DOHH2 (cell line): ENCODE measurements around the gene GPATCH3.

Experiments used
- H3F3A ChIP-seq: fragments of 200-600 bp; sonication (generic), shearing (Covaris generic); 2 replicates; pipeline ENCODE4 v1.6.0; 2016; ENCODE audit warnings: antibody characterized with exemption, mild to moderate bottlenecking; ENCODE audit not compliant: control insufficient read depth, insufficient read depth
- H3K27ac ChIP-seq: fragments of 200-600 bp; sonication (generic); 2 replicates; pipeline ENCODE4 v1.5.1; 2014; ENCODE audit warnings: low read depth, mild to moderate bottlenecking, low read length, moderate library complexity
- H3K27me3 ChIP-seq: fragments of 200-600 bp; sonication (generic); 2 replicates; pipeline ENCODE4 v1.6.1; 2014; ENCODE audit warnings: mild to moderate bottlenecking, low read length, mixed read lengths; ENCODE audit not compliant: control insufficient read depth
- H3K36me3 ChIP-seq: fragments of 200-600 bp; sonication (generic); 2 replicates; pipeline ENCODE4 v1.6.1; 2014; ENCODE audit warnings: mild to moderate bottlenecking, low read length, moderate library complexity, mixed read lengths; ENCODE audit not compliant: control insufficient read depth
- H3K4me1 ChIP-seq: fragments of 200-600 bp; sonication (generic); 2 replicates; pipeline ENCODE4 v1.6.1; 2014; ENCODE audit warnings: mild to moderate bottlenecking, low read length, mixed read lengths; ENCODE audit not compliant: control insufficient read depth
- H3K4me2 ChIP-seq: fragments of 200-600 bp; sonication (generic); 2 replicates; pipeline ENCODE4 v1.6.0; 2014; ENCODE audit warnings: mild to moderate bottlenecking, low read length, moderate library complexity
- H3K4me3 ChIP-seq: fragments of 200-600 bp; sonication (generic); 2 replicates; pipeline ENCODE4 v1.5.1; 2014; ENCODE audit warnings: mild to moderate bottlenecking, low read length, mixed read lengths
- H3K79me2 ChIP-seq: fragments of 200-600 bp; sonication (generic); 2 replicates; pipeline ENCODE4 v1.6.1; 2014; ENCODE audit warnings: mild to moderate bottlenecking, low read length, mixed read lengths; ENCODE audit not compliant: control insufficient read depth
- H3K9me2 ChIP-seq: fragments of 200-600 bp; sonication (generic); replicated peaks from 2 replicates; pipeline ENCODE4 v1.6.1; 2014; ENCODE audit warnings: mild to moderate bottlenecking, low read length, mixed read lengths; ENCODE audit not compliant: control insufficient read depth
- H3K9me3 ChIP-seq: fragments of 200-600 bp; sonication (generic); 2 replicates; pipeline ENCODE4 v1.6.1; 2014; ENCODE audit warnings: antibody characterized with exemption, low read length, mixed read lengths; ENCODE audit not compliant: control insufficient read depth, insufficient read depth
- H4K20me1 ChIP-seq: fragments of 200-600 bp; sonication (generic); 2 replicates; pipeline ENCODE4 v1.6.0; 2014; ENCODE audit warnings: low read depth, mild to moderate bottlenecking, antibody characterized with exemption, low read length, moderate library complexity; ENCODE audit not compliant: control insufficient read depth, insufficient read depth
- EZH2phosphoT487 ChIP-seq: fragments of 200-600 bp; sonication (generic); IDR thresholded peaks from 2 replicates; pipeline ENCODE4 v1.6.1; 2017; ENCODE audit warnings: borderline replicate concordance, mild to moderate bottlenecking, antibody characterized with exemption, low read length, moderate library complexity, mixed read lengths
- TF ChIP-seq, protein P1 (sequence below): fragments of 200-600 bp; sonication (generic); IDR thresholded peaks from one replicate; pipeline ENCODE4 v1.5.1; 2014; ENCODE audit warnings: antibody characterized with exemption, mild to moderate bottlenecking, low read depth, low read length; ENCODE audit not compliant: poor library complexity, severe bottlenecking

GPATCH3 gene

DNA sequence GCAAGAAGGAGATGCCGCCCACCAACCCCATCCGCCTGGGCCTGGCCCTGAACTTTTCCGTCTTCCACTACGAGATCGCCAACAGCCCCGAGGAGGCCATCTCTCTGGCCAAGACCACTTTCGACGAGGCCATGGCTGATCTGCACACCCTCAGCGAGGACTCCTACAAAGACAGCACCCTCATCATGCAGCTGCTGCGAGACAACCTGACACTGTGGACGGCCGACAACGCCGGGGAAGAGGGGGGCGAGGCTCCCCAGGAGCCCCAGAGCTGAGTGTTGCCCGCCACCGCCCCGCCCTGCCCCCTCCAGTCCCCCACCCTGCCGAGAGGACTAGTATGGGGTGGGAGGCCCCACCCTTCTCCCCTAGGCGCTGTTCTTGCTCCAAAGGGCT lies 36.6 kb downstream of the GPATCH3 start:
- H3K4me1 ChIP-seq, result peaks cover 44% of the 10 kb centered on the region
- no peaks in the 10 kb centered on the region for H3K9me3 ChIP-seq
- peak overlapping the region; percentile 86 for H3K4me2 ChIP-seq
- H3F3A ChIP-seq, result peaks cover 16% of the 10 kb centered on the region
- H3K4me3 ChIP-seq, result peak overlapping the region; percentile 96
- H3K9me2 ChIP-seq, result no peaks in the 10 kb centered on the region
- H4K20me1 ChIP-seq, result no peaks in the 10 kb centered on the region
- peaks cover 2% of the 10 kb centered on the region; the same call in 1 of the 2 replicates for H3K79me2 ChIP-seq
- H3K27me3 ChIP-seq, result no peaks in the 10 kb centered on the region
- peak overlapping the region; percentile 99 for H3K27ac ChIP-seq
- H3K36me3 ChIP-seq, result peaks cover 9% of the 10 kb centered on the region
- no peak for TF ChIP-seq EZH2phosphoT487
- TF ChIP-seq, protein P1, sequence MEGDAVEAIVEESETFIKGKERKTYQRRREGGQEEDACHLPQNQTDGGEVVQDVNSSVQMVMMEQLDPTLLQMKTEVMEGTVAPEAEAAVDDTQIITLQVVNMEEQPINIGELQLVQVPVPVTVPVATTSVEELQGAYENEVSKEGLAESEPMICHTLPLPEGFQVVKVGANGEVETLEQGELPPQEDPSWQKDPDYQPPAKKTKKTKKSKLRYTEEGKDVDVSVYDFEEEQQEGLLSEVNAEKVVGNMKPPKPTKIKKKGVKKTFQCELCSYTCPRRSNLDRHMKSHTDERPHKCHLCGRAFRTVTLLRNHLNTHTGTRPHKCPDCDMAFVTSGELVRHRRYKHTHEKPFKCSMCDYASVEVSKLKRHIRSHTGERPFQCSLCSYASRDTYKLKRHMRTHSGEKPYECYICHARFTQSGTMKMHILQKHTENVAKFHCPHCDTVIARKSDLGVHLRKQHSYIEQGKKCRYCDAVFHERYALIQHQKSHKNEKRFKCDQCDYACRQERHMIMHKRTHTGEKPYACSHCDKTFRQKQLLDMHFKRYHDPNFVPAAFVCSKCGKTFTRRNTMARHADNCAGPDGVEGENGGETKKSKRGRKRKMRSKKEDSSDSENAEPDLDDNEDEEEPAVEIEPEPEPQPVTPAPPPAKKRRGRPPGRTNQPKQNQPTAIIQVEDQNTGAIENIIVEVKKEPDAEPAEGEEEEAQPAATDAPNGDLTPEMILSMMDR, result no peak

DNA sequence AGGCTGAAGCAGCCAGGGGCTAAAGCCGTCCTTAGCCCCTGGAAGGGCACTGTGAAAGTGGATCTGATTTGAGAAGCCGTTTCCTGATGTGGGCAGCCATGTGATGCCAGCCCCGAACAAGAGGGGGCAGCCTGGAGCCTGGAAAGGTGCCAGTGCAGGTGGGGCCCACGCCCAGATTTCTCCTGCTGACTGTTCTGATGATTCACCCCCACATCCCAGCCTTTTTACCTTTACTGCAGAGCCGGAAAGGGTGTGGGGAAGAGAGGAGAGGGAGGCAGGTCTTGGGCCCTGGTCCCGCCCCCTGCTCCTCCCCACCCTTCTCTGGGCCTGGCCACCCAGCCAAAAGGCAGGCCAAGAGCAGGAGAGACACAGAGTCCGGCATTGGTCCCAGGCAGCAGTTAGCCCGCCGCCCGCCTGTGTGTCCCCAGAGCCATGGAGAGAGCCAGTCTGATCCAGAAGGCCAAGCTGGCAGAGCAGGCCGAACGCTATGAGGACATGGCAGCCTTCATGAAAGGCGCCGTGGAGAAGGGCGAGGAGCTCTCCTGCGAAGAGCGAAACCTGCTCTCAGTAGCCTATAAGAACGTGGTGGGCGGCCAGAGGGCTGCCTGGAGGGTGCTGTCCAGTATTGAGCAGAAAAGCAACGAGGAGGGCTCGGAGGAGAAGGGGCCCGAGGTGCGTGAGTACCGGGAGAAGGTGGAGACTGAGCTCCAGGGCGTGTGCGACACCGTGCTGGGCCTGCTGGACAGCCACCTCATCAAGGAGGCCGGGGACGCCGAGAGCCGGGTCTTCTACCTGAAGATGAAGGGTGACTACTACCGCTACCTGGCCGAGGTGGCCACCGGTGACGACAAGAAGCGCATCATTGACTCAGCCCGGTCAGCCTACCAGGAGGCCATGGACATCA lies 37.2 kb downstream of the GPATCH3 start, which contains the start of gene SFN:
TSS of gene SFN (plus strand) at position 369 of the 904 bp plus-strand sequence. CDS start at position 433, 64 bp downstream.
- peak within 1 kb of the TSS; percentile 96 for H3K4me3 ChIP-seq
- H3K4me1 ChIP-seq, result peaks cover 44% of the 10 kb centered on the region
- H3K79me2 ChIP-seq, result peaks cover 2% of the 10 kb centered on the region; the same call in 1 of the 2 replicates
- H3K4me2 ChIP-seq, result peak within 1 kb of the TSS; percentile 86
- peaks cover 19% of the 10 kb centered on the region for H3F3A ChIP-seq
- H3K27me3 ChIP-seq, result no peaks in the 10 kb centered on the region
- peaks cover 9% of the 10 kb centered on the region for H3K36me3 ChIP-seq
- H3K27ac ChIP-seq, result peak within 1 kb of the TSS; percentile 99
- no peaks in the 10 kb centered on the region for H4K20me1 ChIP-seq
- no peaks in the 10 kb centered on the region for H3K9me3 ChIP-seq
- no peaks in the 10 kb centered on the region for H3K9me2 ChIP-seq
- TF ChIP-seq, protein P1, result peak; percentile 80
- TF ChIP-seq EZH2phosphoT487, result no peak

DNA sequence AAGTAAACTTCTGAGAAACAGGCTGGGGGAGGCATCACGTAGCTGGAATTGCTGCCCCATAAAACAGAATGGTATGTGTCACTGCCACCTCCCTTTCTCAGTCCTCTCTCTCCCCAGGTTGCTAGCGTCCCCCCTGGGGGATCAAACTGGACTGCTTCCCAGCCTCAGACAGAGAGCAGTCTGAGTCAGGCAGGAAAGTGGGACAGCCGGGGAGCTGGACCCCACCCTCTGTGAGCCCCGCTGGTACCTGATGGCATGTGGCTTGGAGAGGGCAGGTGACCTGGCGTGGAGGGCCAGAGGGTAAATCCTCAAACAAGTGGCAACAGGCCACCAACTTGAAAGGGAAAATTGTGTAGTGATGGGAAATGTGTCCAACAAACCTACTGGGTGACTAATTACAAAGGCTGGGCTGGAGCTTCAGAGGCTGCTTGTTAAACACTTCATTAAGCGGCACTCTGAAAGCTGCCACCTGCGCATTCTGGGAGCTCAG lies 38.3 kb downstream of the GPATCH3 start:
- peaks cover 9% of the 10 kb centered on the region for H3K36me3 ChIP-seq
- H3K79me2 ChIP-seq, result peaks cover 2% of the 10 kb centered on the region; the same call in 1 of the 2 replicates
- H3K4me3 ChIP-seq, result no peak overlapping the region
- H3K27ac ChIP-seq, result no peak overlapping the region
- no peaks in the 10 kb centered on the region for H4K20me1 ChIP-seq
- H3K4me1 ChIP-seq, result peaks cover 36% of the 10 kb centered on the region
- no peaks in the 10 kb centered on the region for H3K9me2 ChIP-seq
- H3K9me3 ChIP-seq, result no peaks in the 10 kb centered on the region
- peaks cover 16% of the 10 kb centered on the region for H3F3A ChIP-seq
- H3K27me3 ChIP-seq, result no peaks in the 10 kb centered on the region
- TF ChIP-seq, protein P1, result no peak
- TF ChIP-seq EZH2phosphoT487, result no peak
- no peak overlapping the region for H3K4me2 ChIP-seq
